ENCODE results near the gene MPZL1. TPM values are rescaled to one million over a fixed set of nuclear protein-coding genes. Genes with fewer than 3 reads are reported as not detected.

The MPZL1 gene
- polyA plus RNA-seq, 4 donors: 125 to 145 (median 141) TPM

GRCh38 chr1:167694691-167695090, 27.1 kb upstream of the MPZL1 start:
- DNase-seq (ENCODE audit: low read depth in 4 of 4, low spot score in 3 of 4): no peak

GRCh38 chr1:167695147-167695546, 26.6 kb upstream of the MPZL1 start:
- DNase-seq (ENCODE audit: low read depth in 4 of 4, low spot score in 3 of 4): no peak

GRCh38 chr1:167695756-167696561, 25.8 kb upstream of the MPZL1 start:
- no peak for DNase-seq (ENCODE audit: low read depth in 4 of 4, low spot score in 3 of 4)

- DNase-seq (ENCODE audit: low read depth in 4 of 4, low spot score in 3 of 4): no peak
Observed at GRCh38 chr1:167697667-167698141, 24.1 kb upstream of the MPZL1 start.

DNA sequence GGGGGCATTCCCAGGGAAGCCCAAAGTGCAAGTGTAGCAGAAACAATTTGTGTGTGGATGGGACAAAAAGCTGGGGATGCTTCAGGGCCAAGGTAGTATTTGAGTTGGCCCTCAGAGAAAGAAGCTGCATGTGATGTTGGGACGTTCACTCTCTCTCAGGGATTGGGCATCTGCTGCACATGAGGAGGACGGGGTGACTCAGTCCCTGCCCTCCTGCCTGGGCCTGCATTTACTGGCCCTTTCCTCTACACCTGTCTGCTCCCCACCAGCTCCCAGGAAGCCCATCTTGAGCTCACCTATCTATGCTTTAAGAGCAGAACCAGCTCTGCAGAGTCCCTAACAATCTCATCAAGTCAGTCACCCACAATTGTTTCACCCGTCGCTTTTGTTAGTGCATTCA, 23.5 kb upstream of the MPZL1 start:
- no peak for DNase-seq (ENCODE audit: low read depth in 4 of 4, low spot score in 3 of 4)

DNA sequence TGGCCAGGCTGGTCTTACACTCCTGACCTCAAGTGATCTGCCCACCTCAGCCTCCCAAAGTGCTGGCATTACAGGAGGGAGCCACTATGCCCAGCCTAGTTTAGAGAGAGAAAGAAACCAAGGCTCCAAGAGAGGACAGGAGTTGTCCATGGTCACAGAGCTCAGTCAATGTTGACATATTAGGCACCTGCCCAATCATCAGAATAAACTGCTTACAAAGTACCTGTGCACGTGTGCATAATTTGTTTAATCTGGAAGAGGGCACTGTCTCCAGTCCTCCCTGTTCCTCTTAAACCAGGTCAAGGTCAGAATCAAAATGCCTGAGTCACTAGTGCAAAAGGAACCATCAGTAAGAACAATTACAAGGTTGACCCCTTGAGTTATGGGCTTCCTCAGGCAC, 20.3 kb upstream of the MPZL1 start:
- DNase-seq (ENCODE audit: low read depth in 4 of 4, low spot score in 3 of 4): no peak

DNA sequence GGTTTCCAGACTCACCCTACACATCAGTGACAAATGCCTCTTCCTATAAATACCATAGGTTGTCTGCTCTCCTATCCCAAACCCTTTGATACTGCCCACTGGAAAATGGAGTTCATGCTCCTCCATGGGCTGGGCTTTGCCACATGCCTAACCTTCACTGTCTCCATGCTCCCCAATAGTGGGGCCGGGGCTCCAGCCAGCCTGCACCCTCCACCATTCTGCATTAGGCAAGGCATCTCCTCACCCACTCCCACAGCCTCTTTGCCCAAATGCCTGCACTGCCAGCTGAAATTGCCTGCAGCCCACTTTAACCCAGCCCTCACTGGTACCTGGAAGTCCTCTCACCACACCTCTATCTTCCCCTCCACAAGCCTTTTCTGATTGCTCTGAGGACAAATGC, 18.2 kb upstream of the MPZL1 start:
- DNase-seq (ENCODE audit: low read depth in 4 of 4, low spot score in 3 of 4): no peak

DNA sequence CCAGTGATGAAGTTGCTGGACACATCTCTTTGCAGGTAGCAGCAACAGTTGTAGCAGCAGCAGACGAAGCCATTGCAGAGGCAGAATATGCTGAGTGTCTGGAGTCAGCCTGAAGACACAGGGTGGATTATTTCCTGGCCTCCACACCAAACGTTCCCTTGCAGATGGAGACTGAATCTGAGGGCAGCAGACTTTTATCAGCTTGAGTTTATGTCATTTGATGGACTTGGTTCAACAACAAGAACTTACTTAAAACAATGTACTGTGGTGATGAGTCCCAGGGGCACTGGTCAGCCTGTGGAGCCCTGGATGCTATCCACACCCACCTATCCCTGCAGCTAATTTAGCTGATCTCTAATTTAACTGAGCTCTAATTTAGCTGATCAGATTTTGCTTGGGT, 17.1 kb upstream of the MPZL1 start:
- DNase-seq (ENCODE audit: low read depth in 4 of 4, low spot score in 3 of 4): no peak

GRCh38 chr1:167705250-167705649, 16.5 kb upstream of the MPZL1 start:
- DNase-seq (ENCODE audit: low read depth in 4 of 4, low spot score in 3 of 4): no peak

- no peak for DNase-seq (ENCODE audit: low read depth in 4 of 4, low spot score in 3 of 4)
Observed at GRCh38 chr1:167706363-167706762, 15.4 kb upstream of the MPZL1 start.

DNA sequence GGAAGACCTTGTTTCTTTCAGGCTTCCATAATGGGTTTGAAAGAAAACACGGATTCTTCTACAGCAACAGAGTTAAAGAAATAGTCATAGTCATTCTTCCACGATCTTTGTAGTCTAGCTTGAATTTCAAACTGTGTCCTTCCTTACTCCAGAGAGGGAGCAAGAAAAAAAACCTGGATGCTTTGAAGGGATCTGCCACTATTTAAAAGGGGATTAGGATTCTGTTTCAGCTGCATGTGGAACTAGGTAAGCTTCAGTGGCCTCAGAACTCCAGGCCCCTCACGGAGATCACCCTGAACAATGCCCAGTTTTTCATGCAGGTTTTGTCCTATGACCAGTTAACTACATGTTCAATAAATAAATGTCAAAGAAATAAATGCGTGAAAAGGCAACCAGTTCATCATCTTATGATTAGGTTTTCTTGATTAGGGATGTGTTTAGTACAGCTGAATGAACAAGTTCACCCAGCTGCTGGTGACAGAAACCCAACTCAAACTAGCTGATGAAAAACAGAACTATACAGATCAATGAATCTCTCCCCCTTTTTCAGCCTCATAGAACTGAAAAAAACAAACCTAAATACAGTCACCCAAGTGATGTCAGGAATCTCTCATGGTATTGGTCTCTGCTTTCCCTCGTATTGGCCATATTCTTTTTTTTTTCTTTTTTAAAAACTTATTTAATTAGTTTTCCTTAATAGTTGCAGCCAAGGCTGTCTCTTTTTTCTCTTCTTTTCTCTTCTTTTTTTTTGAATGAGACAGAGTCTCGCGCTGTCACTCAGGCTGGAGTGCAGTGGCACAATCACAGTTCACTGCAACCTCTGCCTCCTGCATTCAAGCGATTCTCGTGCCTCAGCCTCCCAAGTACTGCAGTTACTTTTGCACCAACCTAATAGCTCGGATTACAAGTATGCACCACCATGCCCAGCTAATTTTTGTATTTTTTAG, 14.6 kb upstream of the MPZL1 start:
- DNase-seq (ENCODE audit: low read depth in 4 of 4, low spot score in 3 of 4): no peak

GRCh38 chr1:167707942-167708341, 13.8 kb upstream of the MPZL1 start:
- no peak for DNase-seq (ENCODE audit: low read depth in 4 of 4, low spot score in 3 of 4)

DNA sequence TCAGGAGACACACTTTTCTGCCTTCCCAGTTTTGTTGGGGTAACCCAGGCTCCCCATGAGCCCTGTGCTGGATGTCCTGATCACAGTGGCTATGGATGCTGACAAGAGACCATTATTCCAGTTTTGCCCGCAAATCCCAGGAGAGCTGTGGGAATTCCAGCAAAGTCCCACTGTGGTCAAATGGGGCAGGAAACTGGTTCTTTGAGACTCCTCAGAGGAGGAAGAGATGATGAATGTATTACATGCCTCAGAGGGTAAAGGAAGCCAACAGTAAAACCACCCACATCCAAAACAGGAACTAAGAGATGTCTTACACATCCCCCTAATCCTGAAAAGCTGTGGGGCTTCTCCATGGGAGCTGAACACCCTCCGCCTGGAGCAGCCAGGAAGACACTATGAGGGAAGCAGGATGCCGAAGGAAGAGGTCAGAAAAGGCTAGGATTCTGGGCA, 12.8 kb upstream of the MPZL1 start:
- DNase-seq (ENCODE audit: low read depth in 4 of 4, low spot score in 3 of 4): no peak

DNA sequence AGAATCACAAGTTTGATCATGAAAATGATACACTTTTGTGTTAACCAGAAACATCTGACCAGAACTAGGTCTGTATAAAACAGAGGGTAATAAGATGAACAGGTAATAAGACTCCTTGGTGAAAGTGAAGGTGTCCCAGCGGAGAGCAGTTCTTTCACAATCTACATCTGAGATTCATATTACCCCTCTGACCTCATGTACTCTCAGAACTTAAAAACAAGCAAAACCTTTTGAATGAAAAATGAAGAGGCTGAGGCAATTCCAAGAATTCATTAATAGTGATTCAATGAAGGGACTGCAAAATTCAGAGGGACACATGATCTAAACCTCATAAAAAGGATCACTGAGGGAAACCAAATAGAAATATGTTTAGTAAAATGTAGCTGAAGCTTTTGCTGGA, 10.9 kb upstream of the MPZL1 start:
- no peak for DNase-seq (ENCODE audit: low read depth in 4 of 4, low spot score in 3 of 4)

- DNase-seq (ENCODE audit: low read depth in 4 of 4, low spot score in 3 of 4): no peak
Observed at GRCh38 chr1:167711797-167712196, 10.0 kb upstream of the MPZL1 start.

GRCh38 chr1:167713330-167714081, 8.3 kb upstream of the MPZL1 start:
- DNase-seq (ENCODE audit: low read depth in 4 of 4, low spot score in 3 of 4): peak in 2 of 4 donors; percentile 14 to 15

DNA sequence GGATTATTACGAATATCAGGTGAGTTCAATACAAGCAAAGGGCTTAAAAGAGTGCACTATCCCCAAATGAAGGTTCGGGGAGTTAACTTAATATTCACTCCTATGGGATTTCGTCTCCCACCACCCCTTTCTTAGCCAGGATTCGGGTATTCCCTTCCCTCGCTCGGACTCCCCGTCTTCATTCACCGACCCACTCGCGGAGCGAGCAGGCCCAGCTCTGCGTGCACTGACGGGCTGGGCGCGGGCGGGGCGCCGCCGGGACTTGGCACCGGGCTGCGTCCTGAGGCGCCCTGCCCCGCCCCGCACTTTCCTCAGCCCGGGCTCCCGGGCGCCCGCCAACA, 7.7 kb upstream of the MPZL1 start:
- DNase-seq (ENCODE audit: low read depth in 4 of 4, low spot score in 3 of 4): no peak

GRCh38 chr1:167714439-167715156, 7.2 kb upstream of the MPZL1 start:
- DNase-seq (ENCODE audit: low read depth in 4 of 4, low spot score in 3 of 4): peak in 3 of 4 donors; percentile 76 to 91 (median 82)

DNA sequence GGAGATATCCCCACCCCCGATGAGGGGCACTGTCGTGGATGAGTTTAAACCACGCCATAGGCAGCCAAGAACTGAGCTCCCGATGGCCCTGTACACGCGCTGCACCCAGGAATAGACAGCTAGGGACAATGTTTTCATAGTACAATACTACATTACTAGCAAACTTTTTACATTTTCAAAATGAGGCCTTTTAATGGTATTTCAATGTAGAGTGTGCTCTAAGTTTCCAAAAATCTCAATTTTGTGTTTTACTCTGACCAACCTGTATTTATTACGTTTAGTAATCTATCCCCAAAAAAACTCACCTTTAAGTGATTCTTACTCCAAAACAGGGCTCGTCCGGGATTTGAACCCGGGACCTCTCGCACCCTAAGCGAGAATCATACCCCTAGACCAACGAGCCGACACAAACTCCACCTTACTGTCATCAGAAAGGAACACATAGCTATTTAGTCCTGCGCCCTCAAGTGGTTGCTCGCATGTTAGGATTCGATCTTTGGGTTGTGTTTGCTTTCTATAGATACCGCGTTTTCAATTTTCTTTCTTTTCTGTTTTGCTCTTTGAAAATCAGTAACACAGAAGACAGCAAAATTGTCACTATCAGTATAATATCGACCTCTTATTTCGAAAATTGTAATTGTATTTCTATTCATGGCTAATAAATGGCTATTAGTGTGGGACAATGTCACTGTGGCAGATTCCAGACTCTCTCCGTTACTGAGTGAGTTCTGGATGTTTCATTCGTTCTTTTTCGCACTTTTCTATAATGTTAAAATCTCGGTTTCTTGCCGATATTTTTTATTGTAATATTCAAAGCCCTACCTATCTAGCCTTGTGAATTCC, 6.4 kb upstream of the MPZL1 start:
- DNase-seq (ENCODE audit: low read depth in 4 of 4, low spot score in 3 of 4): peak; percentile 80 to 91 (median 86)
